Hair follicle dermal papilla cell (primary cell): ENCODE results near the gene GABARAP. TPM values are rescaled to one million over a fixed set of nuclear protein-coding genes. Genes with fewer than 3 reads are reported as not detected.

Experiments used
- small RNA-seq: library from RNA; depleted of rRNA; stranded (forward); fragments of <200 nt; gene quantifications from one replicate; pipeline ENCODE3, GENCODE V24; 2012
- total RNA-seq: library from RNA; depleted of rRNA; stranded (reverse); fragments of >200 nt; gene quantifications from 2 replicates; pipeline ENCODE4 v1.2.3, GENCODE V29; 2012

The GABARAP gene
- 173 and 278 TPM in 2 replicates for total RNA-seq

DNA sequence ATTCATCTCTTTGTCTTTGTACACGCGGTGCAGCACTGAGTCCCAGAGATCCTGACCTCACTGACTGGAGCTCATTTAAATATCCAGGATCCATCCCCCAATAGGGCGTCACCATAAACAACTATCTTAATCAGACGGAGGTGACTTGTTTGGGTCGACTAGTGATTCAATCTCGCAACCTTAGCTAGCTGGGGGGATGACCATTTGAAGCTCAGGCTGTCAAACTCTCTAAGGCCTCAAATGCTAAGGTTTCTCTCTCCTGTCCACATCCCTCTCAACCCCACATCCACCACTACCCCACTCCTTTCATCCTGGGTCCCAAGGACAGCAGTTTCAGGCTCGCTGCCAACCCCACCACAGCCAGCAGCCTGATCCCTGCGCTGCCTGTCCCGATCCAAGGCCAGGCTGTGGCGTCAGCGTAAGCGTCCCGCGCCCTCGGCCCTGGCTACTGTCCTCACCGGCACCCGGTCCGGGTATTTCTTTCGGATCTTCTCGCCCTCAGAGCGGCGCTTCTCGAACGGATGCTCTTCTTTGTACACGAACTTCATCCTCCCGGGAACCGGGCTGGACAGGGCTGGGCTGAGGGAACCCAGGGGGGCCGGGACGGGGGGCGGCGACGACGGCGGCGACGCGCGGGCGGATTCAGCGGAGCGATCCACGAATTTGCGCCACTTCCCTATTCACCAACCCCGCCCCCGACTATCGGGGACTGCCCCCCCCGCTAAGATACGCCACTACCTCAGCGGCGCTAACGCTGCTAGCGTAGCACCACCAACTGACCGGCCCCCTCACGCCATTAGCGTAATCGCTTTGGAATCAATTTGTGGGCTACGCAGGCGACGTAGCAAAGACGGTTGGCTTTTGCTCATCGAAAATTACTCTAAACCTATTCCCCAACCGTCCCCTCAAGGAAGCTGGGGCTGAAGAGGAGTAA is at the start of gene GABARAP:
TSS of gene GABARAP (minus strand) at position 667 of the 934 bp plus-strand sequence. CDS start at position 548, 119 bp downstream.

DNA sequence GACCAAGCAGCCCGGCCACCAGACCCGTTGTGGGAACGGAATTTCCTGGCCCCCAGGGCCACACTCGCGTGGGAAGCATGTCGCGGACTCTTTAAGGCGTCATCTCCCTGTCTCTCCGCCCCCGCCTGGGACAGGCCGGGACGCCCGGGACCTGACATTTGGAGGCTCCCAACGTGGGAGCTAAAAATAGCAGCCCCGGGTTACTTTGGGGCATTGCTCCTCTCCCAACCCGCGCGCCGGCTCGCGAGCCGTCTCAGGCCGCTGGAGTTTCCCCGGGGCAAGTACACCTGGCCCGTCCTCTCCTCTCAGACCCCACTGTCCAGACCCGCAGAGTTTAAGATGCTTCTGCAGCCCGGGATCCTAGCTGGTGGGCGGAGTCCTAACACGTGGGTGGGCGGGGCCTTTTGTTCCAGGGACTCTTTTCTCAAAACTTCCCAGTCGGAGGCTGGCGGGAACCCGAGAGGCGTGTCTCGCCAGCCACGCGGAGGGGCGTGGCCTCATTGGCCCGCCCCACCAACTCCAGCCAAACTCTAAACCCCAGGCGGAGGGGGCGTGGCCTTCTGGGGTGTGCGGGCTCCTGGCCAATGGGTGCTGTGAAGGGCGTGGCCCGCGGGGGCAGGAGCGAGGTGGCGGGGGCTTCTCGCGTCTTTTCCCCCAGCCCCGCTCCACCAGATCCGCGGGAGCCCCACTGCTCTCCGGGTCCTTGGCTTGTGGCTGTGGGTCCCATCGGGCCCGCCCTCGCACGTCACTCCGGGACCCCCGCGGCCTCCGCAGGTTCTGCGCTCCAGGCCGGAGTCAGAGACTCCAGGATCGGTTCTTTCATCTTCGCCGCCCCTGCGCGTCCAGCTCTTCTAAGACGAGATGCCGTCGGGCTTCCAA is 39.1 kb upstream of the GABARAP start, which contains the start of gene SLC2A4:
TSS of gene SLC2A4 (plus strand) at position 645 of the 879 bp plus-strand sequence. CDS start at position 862, 217 bp downstream.

DNA sequence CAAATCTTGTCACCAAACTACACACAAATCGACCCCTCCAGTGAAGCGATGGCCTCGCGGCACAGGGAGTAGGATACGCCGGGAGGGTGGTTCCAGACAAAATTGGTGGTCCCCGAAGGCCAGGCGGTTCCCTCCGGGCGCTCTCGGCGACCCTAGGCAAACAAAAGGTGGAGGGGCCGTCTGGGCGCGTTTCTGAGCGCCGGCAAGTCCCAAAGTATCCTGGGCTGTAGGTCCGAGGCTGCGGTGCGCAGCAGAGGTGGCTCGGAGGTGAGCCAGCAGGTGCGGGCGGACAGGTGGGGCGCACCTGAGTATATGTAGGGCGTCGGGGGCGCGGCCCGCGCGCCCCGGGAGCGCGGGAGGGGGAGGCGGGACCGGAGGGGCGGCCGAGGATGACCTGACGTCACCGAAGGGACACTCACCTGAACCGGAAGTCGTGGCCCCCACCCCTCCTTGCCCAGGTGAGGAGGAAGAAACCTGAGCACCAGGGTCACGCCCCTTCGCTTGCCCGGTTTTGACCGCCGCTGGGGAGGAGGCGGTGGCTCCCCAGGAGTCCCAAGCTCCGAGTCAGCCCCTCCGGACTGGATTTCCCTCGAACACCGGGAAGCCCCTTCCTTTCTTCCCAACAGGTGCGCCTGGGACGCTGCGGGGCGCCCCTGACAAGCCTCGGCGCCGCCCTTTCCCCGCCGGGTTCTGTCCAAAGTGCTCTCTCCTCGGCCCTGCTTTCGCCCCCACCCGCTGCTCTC is 20.1 kb upstream of the GABARAP start, which contains the start of gene CLDN7:
TSS of gene CLDN7 (minus strand) at position 287 of the 743 bp plus-strand sequence. CDS start 435 bp downstream, outside the sequence.

DNA sequence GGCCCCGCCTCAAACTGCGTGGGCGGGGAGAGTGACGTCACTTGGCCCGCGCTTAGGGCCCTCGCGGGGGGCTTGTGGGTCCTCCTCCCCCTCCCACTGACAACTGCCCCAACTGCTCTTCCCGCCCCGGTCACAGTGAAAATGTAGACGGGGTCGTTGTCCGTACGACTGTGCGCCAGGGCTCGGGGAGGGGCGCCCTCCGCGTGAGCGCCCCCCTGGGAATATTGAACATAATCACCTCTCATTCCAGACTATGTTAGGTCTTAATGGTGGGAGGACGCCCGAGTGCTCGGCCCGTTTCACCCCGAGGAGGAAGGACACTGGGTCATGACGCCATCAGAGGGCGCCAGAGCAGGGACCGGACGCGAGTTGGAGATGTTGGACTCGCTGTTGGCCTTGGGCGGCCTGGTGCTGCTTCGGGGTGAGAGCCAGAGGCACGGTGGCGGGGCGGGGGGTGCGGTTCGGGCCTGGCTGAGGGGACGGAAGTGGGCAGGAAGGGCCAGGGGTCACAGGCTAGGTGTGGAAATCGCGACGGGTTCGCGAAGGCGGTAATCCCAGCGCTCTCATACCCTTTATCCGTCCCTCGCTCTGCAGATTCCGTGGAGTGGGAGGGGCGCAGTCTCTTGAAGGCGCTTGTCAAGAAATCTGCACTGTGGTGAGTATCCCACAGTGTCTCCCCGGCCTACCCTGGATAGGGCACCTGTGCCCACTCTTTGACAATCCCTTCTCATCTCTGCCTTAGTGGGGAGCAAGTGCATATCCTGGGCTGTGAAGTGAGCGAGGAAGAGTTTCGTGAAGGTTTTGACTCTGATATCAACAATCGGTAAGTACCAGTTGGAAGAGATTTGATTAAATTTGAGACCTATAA is 10.2 kb upstream of the GABARAP start, which contains the start of gene ELP5:
TSS of gene ELP5 (plus strand) at position 40 of the 868 bp plus-strand sequence. CDS start at position 376, 336 bp downstream.

DNA sequence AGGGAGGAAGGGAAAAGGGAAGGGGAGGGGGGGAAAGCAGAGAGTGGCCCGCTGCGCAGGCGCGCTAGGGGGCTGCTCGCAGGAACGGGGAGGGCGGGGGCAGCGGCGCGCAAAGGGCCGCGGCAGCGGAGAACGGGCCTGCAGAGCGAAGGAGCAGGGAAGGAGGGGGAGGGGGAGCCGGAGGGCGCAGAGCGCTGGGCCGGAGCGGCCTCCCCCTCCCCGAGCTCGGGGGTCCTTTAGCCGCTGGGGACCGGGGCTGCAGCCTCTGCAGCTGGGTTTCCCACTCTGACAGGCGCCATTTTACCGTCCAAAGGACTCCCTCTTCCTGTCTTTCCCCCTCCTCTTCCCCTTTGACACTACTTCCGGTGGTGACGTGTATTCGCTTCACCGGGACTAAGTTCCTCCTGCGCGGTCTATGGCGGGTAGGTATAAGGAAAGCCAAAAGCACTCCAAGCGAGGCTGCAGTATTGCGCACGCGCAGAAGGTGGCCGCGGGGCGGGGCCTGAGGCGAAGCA is 9.5 kb upstream of the GABARAP start, which contains the start of gene CTDNEP1:
TSS of gene CTDNEP1 (minus strand) at position 74 of the 515 bp plus-strand sequence. CDS start 438 bp downstream, outside the sequence.

DNA sequence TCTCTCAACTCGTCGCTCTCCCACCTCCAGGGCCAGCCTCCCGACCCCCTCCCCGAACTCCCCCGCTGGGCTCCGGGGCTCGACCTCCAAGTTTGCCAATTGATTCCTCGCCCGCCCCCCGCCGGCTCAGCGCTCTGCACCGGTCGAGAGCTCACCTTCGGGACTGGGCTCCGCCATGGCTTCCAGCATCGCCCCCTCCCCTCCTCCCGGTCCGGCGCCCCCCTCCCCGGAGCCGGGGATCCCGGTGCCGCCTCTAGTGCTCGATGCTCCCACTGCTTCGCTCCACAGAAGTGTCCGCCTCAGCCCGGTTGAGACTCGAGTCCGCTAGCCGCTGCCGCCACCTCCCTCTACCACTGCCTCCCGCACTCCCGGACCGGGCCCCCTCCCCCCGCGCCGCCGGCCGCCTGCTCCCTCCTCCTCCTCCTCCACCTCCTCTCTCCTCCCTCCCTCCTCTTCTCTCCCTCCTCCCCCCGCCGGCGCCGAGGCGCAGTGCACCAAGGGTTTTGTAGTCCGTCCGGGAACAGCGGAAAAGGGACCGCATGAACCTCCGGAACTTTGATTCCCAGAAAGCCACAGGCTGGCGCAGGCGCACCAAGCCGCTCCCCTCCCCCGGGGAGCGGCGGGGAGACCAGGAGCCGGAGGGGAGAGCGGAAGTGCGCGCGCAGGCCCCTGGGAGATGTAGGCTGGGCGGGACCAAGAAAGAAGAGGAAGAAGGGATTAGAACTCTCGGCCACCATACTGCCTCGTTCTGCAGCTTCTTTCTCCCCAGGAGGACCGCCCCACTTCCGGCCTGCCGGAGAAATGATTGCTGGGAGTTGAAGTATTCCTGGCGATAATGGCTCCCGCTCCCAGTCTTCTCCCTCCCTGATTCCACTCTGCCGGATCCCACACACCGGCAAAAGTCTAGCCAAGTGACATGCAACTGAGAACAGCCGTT is 2.9 kb downstream of the GABARAP start, which contains the start of gene PHF23:
TSS of gene PHF23 (minus strand) at position 367 of the 937 bp plus-strand sequence. CDS start at position 189, 178 bp downstream.

DNA sequence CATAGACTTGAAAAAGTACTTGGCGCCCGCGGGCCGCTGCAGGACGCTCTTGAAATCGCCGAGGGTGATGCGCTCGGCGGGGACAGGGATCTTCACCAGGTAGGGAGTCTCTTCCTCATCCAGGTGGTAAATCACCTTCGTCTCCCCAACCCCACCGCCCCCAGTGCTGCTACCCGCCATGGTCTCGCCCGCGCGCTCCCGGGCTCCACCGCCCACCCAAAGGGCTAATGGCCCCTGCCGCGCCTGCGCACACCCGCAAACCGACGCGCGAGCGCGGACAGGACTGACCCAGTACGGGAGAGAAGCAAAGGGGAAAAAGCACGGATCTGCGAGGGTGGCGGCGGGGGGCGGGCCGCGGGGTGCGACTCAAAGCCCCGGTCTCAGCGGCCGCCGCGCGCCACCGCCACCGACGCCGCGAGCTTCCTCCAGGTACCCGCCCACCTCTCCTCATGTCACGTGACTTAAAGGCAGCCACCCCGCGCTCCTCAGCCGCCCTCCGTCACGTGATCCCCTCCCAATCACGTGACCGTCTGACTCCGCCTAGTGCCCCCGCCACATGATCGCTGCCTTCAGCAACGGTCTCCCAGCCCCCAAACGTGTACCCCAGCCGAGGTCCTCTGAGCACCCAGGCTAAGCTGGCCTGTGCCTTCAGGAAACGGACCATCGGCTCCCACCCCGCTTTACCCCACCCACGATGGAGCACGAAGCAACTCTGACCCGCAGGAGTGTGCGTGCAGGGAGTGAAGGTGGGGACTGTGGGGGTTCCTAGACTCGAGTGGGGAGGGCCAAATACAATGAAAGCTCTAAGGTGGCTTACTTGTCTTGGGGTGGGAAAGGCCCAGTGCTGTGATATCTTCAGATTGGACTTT is 7.9 kb downstream of the GABARAP start, which contains the start of gene DVL2:
TSS of gene DVL2 (minus strand) at position 435 of the 869 bp plus-strand sequence. CDS start at position 180, 255 bp downstream.

DNA sequence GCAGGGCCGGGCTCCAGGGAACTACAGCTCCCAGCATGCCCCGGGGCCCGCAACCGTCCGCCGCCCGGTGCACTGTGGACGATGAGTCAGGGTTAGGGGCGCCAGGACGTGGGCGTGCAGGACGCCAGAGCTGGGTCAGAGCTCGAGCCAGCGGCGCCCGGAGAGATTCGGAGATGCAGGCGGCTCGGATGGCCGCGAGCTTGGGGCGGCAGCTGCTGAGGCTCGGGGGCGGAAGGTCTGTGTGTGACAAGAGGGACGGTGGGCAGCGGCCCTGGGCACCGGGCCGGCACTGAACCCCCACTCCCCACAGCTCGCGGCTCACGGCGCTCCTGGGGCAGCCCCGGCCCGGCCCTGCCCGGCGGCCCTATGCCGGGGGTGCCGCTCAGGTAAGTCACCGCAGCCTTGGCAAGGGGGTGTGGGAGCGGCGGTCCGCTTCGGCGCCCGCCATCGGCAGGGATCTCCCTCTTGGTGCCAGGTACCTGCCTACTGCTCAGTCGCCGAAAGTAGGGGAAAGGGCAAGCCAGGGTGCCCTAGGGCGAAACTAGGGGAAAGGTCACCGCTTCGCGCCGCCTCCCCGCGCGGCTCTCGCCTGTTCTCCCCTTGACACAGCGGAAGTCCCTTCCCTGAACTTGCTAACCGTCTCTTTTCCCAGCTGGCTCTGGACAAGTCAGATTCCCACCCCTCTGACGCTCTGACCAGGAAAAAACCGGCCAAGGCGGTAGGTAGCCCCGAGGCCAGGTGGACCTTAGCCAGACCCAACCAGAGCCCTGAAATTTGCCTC is 22.2 kb downstream of the GABARAP start, which contains the start of the genes ACADVL and DLG4:
TSS of gene ACADVL (plus strand) at position 127 of the 781 bp plus-strand sequence. CDS start at position 174, 47 bp downstream.
TSS of gene DLG4 (minus strand) at position 25 of the 781 bp plus-strand sequence.

Small RNA genes within 50 kb of the gene (small RNA-seq; reads per million reads assigned to genes)
- gene AC120057.4 (not detected), gene MIR324 (261 reads per million, percentile 99 among the genes with 10 or more reads in this experiment), gene RF00019 (not detected)

Other genes with a start within 250 kb of the GABARAP start
- gene ALOX12, start 246.4 kb downstream of the GABARAP start, total RNA-seq = not detected in 2 replicates
- 35.2 and 76.4 TPM in 2 replicates for gene RNASEK, start 229.8 kb downstream of the GABARAP start, total RNA-seq
- gene BCL6B, start 219.4 kb downstream of the GABARAP start, total RNA-seq = 0.16 and 0.36 TPM in 2 replicates
- 0.73 and 1.1 TPM in 2 replicates for gene SLC16A13, start 206.4 kb downstream of the GABARAP start, total RNA-seq
- gene SLC16A11, start 198.4 kb downstream of the GABARAP start, total RNA-seq = 0.32 and 1.1 TPM in 2 replicates
- gene CLEC10A, start 162.2 kb downstream of the GABARAP start, total RNA-seq = not detected in 2 replicates
- not detected in 2 replicates for gene ASGR2, start 127.6 kb downstream of the GABARAP start, total RNA-seq
- gene ASGR1, start 63.1 kb downstream of the GABARAP start, total RNA-seq = 0.36 and 0.49 TPM in 2 replicates
- gene DLG4, start 22.6 kb downstream of the GABARAP start, total RNA-seq = 17.4 and 18.9 TPM in 2 replicates
- 164 and 197 TPM in 2 replicates for gene ACADVL, start 22.5 kb downstream of the GABARAP start, total RNA-seq
- gene DVL2, start 7.9 kb downstream of the GABARAP start, total RNA-seq = 112 and 113 TPM in 2 replicates
- 55.7 and 66.2 TPM in 2 replicates for gene PHF23, start 3.0 kb downstream of the GABARAP start, total RNA-seq
- 36.0 and 41.2 TPM in 2 replicates for gene CTDNEP1, start 9.3 kb upstream of the GABARAP start, total RNA-seq
- 34.9 and 40.7 TPM in 2 replicates for gene ELP5, start 9.8 kb upstream of the GABARAP start, total RNA-seq
- 0.24 and 1.8 TPM in 2 replicates for gene CLDN7, start 20.0 kb upstream of the GABARAP start, total RNA-seq
- under 0.01 and 0.12 TPM in 2 replicates for gene SLC2A4, start 39.3 kb upstream of the GABARAP start, total RNA-seq
- gene YBX2, start 52.2 kb upstream of the GABARAP start, total RNA-seq = not detected in 2 replicates
- 428 and 632 TPM in 2 replicates for gene EIF5A, start 65.2 kb upstream of the GABARAP start, total RNA-seq
- gene GPS2, start 72.9 kb upstream of the GABARAP start, total RNA-seq = 52.0 and 53.2 TPM in 2 replicates
- 16.2 TPM in 2 replicates for gene NEURL4, start 86.9 kb upstream of the GABARAP start, total RNA-seq
- gene ACAP1, start 94.1 kb upstream of the GABARAP start, total RNA-seq = 0.97 TPM in 1 of 2 replicates, not detected in the other
- gene KCTD11, start 109.7 kb upstream of the GABARAP start, total RNA-seq = 12.2 and 15.8 TPM in 2 replicates
- gene TMEM95, start 112.7 kb upstream of the GABARAP start, total RNA-seq = not detected in 2 replicates
- gene TNK1, start 138.6 kb upstream of the GABARAP start, total RNA-seq = 1.7 and 2.4 TPM in 2 replicates
- 26.6 and 29.9 TPM in 2 replicates for gene PLSCR3, start 152.1 kb upstream of the GABARAP start, total RNA-seq
- gene TMEM256, start 161.6 kb upstream of the GABARAP start, total RNA-seq = 39.9 and 61.1 TPM in 2 replicates
- gene NLGN2, start 165.4 kb upstream of the GABARAP start, total RNA-seq = 16.9 TPM in 2 replicates
- not detected in 2 replicates for gene SPEM1, start 177.9 kb upstream of the GABARAP start, total RNA-seq
- gene SPEM2, start 183.2 kb upstream of the GABARAP start, total RNA-seq = not detected in 2 replicates
- gene SPEM3, start 186.4 kb upstream of the GABARAP start, total RNA-seq = not detected in 2 replicates
- gene TMEM102, start 193.0 kb upstream of the GABARAP start, total RNA-seq = 2.3 and 4.5 TPM in 2 replicates
- 0.97 and 1.8 TPM in 2 replicates for gene FGF11, start 197.1 kb upstream of the GABARAP start, total RNA-seq
- gene CHRNB1, start 202.6 kb upstream of the GABARAP start, total RNA-seq = 6.2 and 7.5 TPM in 2 replicates
- 54.8 TPM in 2 replicates for gene ZBTB4, start 237.2 kb upstream of the GABARAP start, total RNA-seq
- not detected in 2 replicates for gene SLC35G6, start 239.0 kb upstream of the GABARAP start, total RNA-seq
- gene POLR2A, start 241.9 kb upstream of the GABARAP start, total RNA-seq = 98.0 and 120 TPM in 2 replicates